Left lobe of liver (tissue), 2 donors: ENCODE data around the gene TGFB2. TPM values are rescaled to one million over a fixed set of nuclear protein-coding genes. Genes with fewer than 3 reads are reported as not detected.
"Not testable (repeated sequence)": the region's sequence is repeated elsewhere in the genome, so short reads cannot be mapped to it uniquely, and the experiment has no call there.

ENCODE experiments used
- ATAC-seq: fragments of 200-7000 bp; cut with Tn5 transposase; one replicate; pipeline ENCODE4 v1.9.1; 2020; ENCODE audit warnings: mild to moderate bottlenecking, moderate library complexity
- DNase-seq: peaks from one replicate; pipeline ENCODE4 v3.0.0-alpha.2; 2020; ENCODE audit warnings: low spot score
- total RNA-seq: library from RNA; stranded (reverse); gene quantifications from one replicate; pipeline ENCODE4 v1.2.1, GENCODE V29; 2021
- donor health status: DM: no; HTN: no; CAD: no; lungs with moderate emphysema.
- donor health status: DM: no; HTN: yes; CAD: no.

The TGFB2 gene
- total RNA-seq: 0.20 TPM

- ATAC-seq: peak; percentile 46
These were observed at the start of gene TGFB2 for GRCh38 chr1:218344814-218345672. TGFB2 (plus strand) TSS chr1:218345336; CDS start chr1:218346702, 1,366 bp downstream.

GRCh38 chr1:218296162-218296561, 49.0 kb upstream of the TGFB2 start:
- DNase-seq (no peak), ATAC-seq (no peak)

More at GRCh38 chr1:218344814-218345672, at the start of gene TGFB2:
- no peak for DNase-seq

GRCh38 chr1:218297461-218297860, 47.7 kb upstream of the TGFB2 start:
- DNase-seq: no peak
- ATAC-seq: no peak

GRCh38 chr1:218297867-218298266, 47.3 kb upstream of the TGFB2 start:
- no peak for ATAC-seq
- DNase-seq: no peak

- no peak for DNase-seq
- ATAC-seq: no peak
These were observed 46.7 kb upstream of the TGFB2 start for GRCh38 chr1:218298398-218298797.

GRCh38 chr1:218299416-218299815, 45.7 kb upstream of the TGFB2 start:
- DNase-seq (no peak), ATAC-seq (peak; percentile 79)

- DNase-seq (no peak), ATAC-seq (no peak)
These were observed 43.9 kb upstream of the TGFB2 start for GRCh38 chr1:218301217-218301616.

GRCh38 chr1:218302155-218302554, 43.0 kb upstream of the TGFB2 start:
- ATAC-seq (no peak), DNase-seq (no peak)

GRCh38 chr1:218303176-218303879, 41.8 kb upstream of the TGFB2 start:
- no peak for ATAC-seq
- no peak for DNase-seq

GRCh38 chr1:218304281-218305039, 40.7 kb upstream of the TGFB2 start:
- ATAC-seq (no peak), DNase-seq (no peak)

- no peak for ATAC-seq
- no peak for DNase-seq
These were observed 39.6 kb upstream of the TGFB2 start for GRCh38 chr1:218305472-218306064.

GRCh38 chr1:218312509-218312908, 32.6 kb upstream of the TGFB2 start:
- ATAC-seq (no peak), DNase-seq (no peak)

- DNase-seq (no peak), ATAC-seq (no peak)
These were observed 30.8 kb upstream of the TGFB2 start for GRCh38 chr1:218314316-218314715.

GRCh38 chr1:218315638-218316037, 29.5 kb upstream of the TGFB2 start:
- DNase-seq: no peak
- no peak for ATAC-seq

GRCh38 chr1:218317061-218317460, 28.1 kb upstream of the TGFB2 start:
- ATAC-seq (no peak), DNase-seq (no peak)

- not testable (repeated sequence) for ATAC-seq, DNase-seq
These were observed 25.0 kb upstream of the TGFB2 start for GRCh38 chr1:218320182-218320581.

GRCh38 chr1:218322762-218323161, 22.4 kb upstream of the TGFB2 start:
- ATAC-seq: no peak

GRCh38 chr1:218323568-218324225, 21.4 kb upstream of the TGFB2 start:
- ATAC-seq: no peak

More at GRCh38 chr1:218322762-218323161, 22.4 kb upstream of the TGFB2 start:
- no peak for DNase-seq

GRCh38 chr1:218324226-218324580, 20.9 kb upstream of the TGFB2 start:
- no peak for ATAC-seq
- DNase-seq: no peak

More at GRCh38 chr1:218323568-218324225, 21.4 kb upstream of the TGFB2 start:
- no peak for DNase-seq

GRCh38 chr1:218328769-218329168, 16.4 kb upstream of the TGFB2 start:
- DNase-seq: no peak
- ATAC-seq: no peak
